Liver (tissue), 9 donors: ENCODE measurements around the gene SNX3. TPM values are rescaled to one million over a fixed set of nuclear protein-coding genes. Genes with fewer than 3 reads are reported as not detected.
A peak's percentile ranks its signal among the peaks of the same experiment; 100 is the strongest.

Source experiments
- DNase-seq: peaks from one replicate; pipeline ENCODE4 v3.0.0-alpha.2; 2017; ENCODE audit warnings: low spot score
- H3K27ac ChIP-seq, 2 donors: one replicate each; pipeline ENCODE4 v1.7.0; 2013; ENCODE audit warnings: inconsistent platforms in 2 of 2, low read length in 2 of 2, control low read depth in 1 of 2, low read depth in 1 of 2, mild to moderate bottlenecking in 1 of 2
- H3K27me3 ChIP-seq, 4 donors: one replicate each; pipeline versions ENCODE4 v1.6.1 to v1.7.0; 2013; ENCODE audit warnings: low read length in 3 of 4, inconsistent platforms in 1 of 4, mild to moderate bottlenecking in 1 of 4, moderate library complexity in 1 of 4; ENCODE audit not compliant: control insufficient read depth in 4 of 4, insufficient read depth in 4 of 4
- H3K36me3 ChIP-seq, 4 donors: one replicate each; pipeline versions ENCODE4 v1.6.1 to v1.7.0; 2013; ENCODE audit warnings: low read length in 3 of 4, mild to moderate bottlenecking in 3 of 4, low read depth in 1 of 4, moderate library complexity in 1 of 4; ENCODE audit not compliant: control insufficient read depth in 4 of 4, insufficient read depth in 3 of 4
- H3K4me1 ChIP-seq, 4 donors: one replicate each; pipeline versions ENCODE4 v1.6.1 to v1.7.0; 2013; ENCODE audit warnings: low read length in 3 of 4, mild to moderate bottlenecking in 3 of 4, moderate library complexity in 1 of 4; ENCODE audit not compliant: control insufficient read depth in 4 of 4, insufficient read depth in 4 of 4
- H3K4me3 ChIP-seq, 3 donors: one replicate each; pipeline versions ENCODE4 v1.6.1 to v1.7.0; 2013; ENCODE audit warnings: low read length in 3 of 3, control low read depth in 1 of 3, low read depth in 1 of 3, mild to moderate bottlenecking in 1 of 3
- H3K9ac ChIP-seq, 2 donors: one replicate each; pipeline ENCODE4 v1.7.0; 2013; ENCODE audit warnings: low read length in 2 of 2, mild to moderate bottlenecking in 2 of 2, moderate library complexity in 2 of 2, control low read depth in 1 of 2, low read depth in 1 of 2
- H3K9me3 ChIP-seq, 4 donors: one replicate each; pipeline versions ENCODE4 v1.6.1 to v1.7.0; 2013; ENCODE audit warnings: low read length in 3 of 4; ENCODE audit not compliant: control insufficient read depth in 4 of 4
- EGR1 ChIP-seq, 2 donors: IDR thresholded peaks; 2 replicates each; pipeline ENCODE4 v1.6.1; 2016 to 2018; ENCODE audit warnings: antibody characterized with exemption in 2 of 2, low read depth in 2 of 2
- FOXA1 ChIP-seq: IDR thresholded peaks from 2 replicates; pipeline ENCODE4 v1.6.1; 2016; ENCODE audit warnings: antibody characterized with exemption
- FOXA2 ChIP-seq: IDR thresholded peaks from 2 replicates; pipeline ENCODE4 v1.6.1; 2016; ENCODE audit warnings: antibody characterized with exemption
- GABPA ChIP-seq, 2 donors: IDR thresholded peaks in 1 of 2; conservative IDR thresholded peaks in 1 of 2; 2 replicates each; pipeline ENCODE4 v1.6.1; 2016; ENCODE audit warnings: antibody characterized with exemption in 2 of 2, mild to moderate bottlenecking in 1 of 2, moderate library complexity in 1 of 2
- HNF4A ChIP-seq, 2 donors: conservative IDR thresholded peaks; 2 replicates each; pipeline ENCODE4 v1.6.1; 2016; ENCODE audit warnings: antibody characterized with exemption in 2 of 2, mild to moderate bottlenecking in 2 of 2
- HNF4G ChIP-seq: IDR thresholded peaks from 2 replicates; pipeline ENCODE4 v1.6.1; 2016; ENCODE audit warnings: antibody characterized with exemption
- JUND ChIP-seq, 2 donors: IDR thresholded peaks; 2 replicates each; pipeline ENCODE4 v1.6.1; 2016; ENCODE audit warnings: antibody characterized with exemption in 2 of 2
- NR2F2 ChIP-seq: IDR thresholded peaks from 2 replicates; pipeline ENCODE4 v1.6.1; 2016; ENCODE audit warnings: antibody characterized with exemption
- RAD21 ChIP-seq, 2 donors: IDR thresholded peaks; 2 replicates each; pipeline ENCODE4 v1.6.1; 2016; ENCODE audit warnings: antibody characterized with exemption in 2 of 2, mild to moderate bottlenecking in 2 of 2
- RXRA ChIP-seq, 2 donors: IDR thresholded peaks; 2 replicates each; pipeline ENCODE4 v1.6.1; 2017 to 2018; ENCODE audit warnings: antibody characterized with exemption in 2 of 2, mild to moderate bottlenecking in 1 of 2
- SP1 ChIP-seq: IDR thresholded peaks from 2 replicates; pipeline ENCODE4 v1.6.1; 2018; ENCODE audit warnings: antibody characterized with exemption, mild to moderate bottlenecking
- TAF1 ChIP-seq: conservative IDR thresholded peaks from 2 replicates; pipeline ENCODE4 v1.6.1; 2016; ENCODE audit warnings: antibody characterized with exemption, mild to moderate bottlenecking
- YY1 ChIP-seq: IDR thresholded peaks from 2 replicates; pipeline ENCODE4 v1.6.1; 2016; ENCODE audit warnings: antibody characterized with exemption, mild to moderate bottlenecking
- WGBS: extraction: QIAGEN DNeasy Blood & Tissue Kit; methylation state at CpG from one replicate; pipeline ENCODE4 v1.1.7; 2013; 5-methylcytosine and 5-hydroxymethylcytosine counted together
- polyA plus RNA-seq, 2 donors: library from polyadenylated mRNA; stranded (reverse) in 1 of 2; unstranded in 1 of 2; fragments of 200-250 nt in 1 of 2; fragments of >200 nt in 1 of 2; fragmentation: Nextera tagmentation in 1 of 2; extraction: Ambion mirVana in 1 of 2; gene quantifications; one replicate each; pipeline versions ENCODE4 v1.2.1 to v1.2.3, GENCODE V29; 2013 to 2015
- total RNA-seq, 2 donors: library from RNA; depleted of rRNA; stranded (reverse); fragments of >200 nt; gene quantifications; one replicate each; pipeline ENCODE4 v1.2.3, GENCODE V29; 2014
- TF ChIP-seq, protein P1 (sequence below): IDR thresholded peaks from 2 replicates; pipeline ENCODE4 v1.6.1; 2016; ENCODE audit warnings: antibody characterized with exemption
- TF ChIP-seq, protein P2 (sequence below): IDR thresholded peaks from 2 replicates; pipeline ENCODE4 v1.6.1; 2016; ENCODE audit warnings: antibody characterized with exemption
- TF ChIP-seq, protein P3 (sequence below): IDR thresholded peaks from 2 replicates; pipeline ENCODE4 v1.6.1; 2016; ENCODE audit warnings: antibody characterized with exemption
- TF ChIP-seq, protein P4 (sequence below): IDR thresholded peaks from 2 replicates; pipeline ENCODE4 v1.6.1; 2016; ENCODE audit warnings: antibody characterized with exemption, mild to moderate bottlenecking
- TF ChIP-seq, protein P5 (sequence below): fragments of 150-350 bp; IDR thresholded peaks from 2 replicates; pipeline ENCODE4 v1.5.1; 2017; ENCODE audit warnings: improper control_type of control experiment, low read depth, low read length; ENCODE audit not compliant: missing input control
- donor health status: healthy.
- donor health status: healthy.
- donor health status: healthy.
- donor health status: healthy.
- donor health status: healthy.

Gene SNX3
- total RNA-seq = 100 to 1,000 TPM in 1 of 2 donors, 10 to 100 TPM in 1; 67.9 to 161 TPM
- 100 to 1,000 TPM in 1 of 2 donors, 10 to 100 TPM in 1; 98.0 to 124 TPM for polyA plus RNA-seq

DNA sequence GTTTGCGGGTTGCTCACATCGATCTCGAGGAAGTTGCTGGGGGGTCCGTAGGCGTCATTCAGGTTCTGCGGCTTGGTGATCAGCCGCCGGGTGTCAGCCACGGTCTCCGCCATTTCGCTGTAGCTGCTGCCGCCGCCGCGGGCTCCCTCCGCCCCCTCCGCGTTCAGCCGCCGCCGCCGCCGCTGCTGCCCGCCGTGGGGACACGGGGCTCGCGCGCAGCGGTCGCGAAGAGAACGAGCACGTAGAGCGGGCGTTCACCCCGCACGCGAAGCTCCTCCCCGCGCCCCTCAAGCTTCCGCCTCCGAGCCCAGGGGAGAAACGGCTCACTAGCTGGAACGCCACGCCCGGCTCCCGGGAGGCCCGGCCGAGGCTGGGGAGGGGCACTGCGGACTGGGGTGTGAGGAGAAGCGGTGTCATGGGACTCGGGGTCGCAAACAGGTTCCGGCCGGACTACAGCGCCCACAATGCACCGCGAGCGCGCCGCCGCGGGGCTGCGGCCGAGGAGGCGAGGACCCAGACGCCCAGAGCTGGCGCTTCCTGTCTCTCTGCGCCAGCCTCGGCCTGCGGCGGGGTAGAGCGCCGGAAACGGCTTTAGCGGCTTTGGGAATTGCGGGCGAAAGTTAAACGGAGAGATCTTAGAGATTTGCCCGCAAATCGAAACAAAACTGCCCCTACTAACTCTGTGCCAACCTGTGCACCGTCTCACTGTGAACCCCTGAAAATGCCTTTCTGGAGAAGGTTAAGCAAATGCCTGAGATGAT is at the start of gene SNX3:
Gene SNX3, minus strand, starts transcription at position 232 of the 761 bp plus-strand sequence. Its CDS starts 119 bp downstream, at position 113.
- TF ChIP-seq, protein P1, sequence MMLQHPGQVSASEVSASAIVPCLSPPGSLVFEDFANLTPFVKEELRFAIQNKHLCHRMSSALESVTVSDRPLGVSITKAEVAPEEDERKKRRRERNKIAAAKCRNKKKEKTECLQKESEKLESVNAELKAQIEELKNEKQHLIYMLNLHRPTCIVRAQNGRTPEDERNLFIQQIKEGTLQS = no peak
- TF ChIP-seq EGR1 (IDR thresholded peaks at IDR 0.05; ENCODE audit: low read depth in 2 of 2) (no peak), YY1 (peak; percentile 73), RXRA (IDR thresholded peaks at IDR 0.05) (peak; percentile 63 to 77), NR2F2 (no peak), TAF1 (peak; percentile 81), FOXA1 (no peak), FOXA2 (no peak), RAD21 (IDR thresholded peaks at IDR 0.05) (peak; percentile 52 to 59), HNF4A (conservative IDR thresholded peaks at IDR 0.05) (peak in 1 of 2 donors; percentile 24), HNF4G (no peak), SP1 (peak; percentile 84), JUND (IDR thresholded peaks at IDR 0.05) (peak in 1 of 2 donors; percentile 53), GABPA (IDR thresholded peaks at IDR 0.05 in 1 of 2, conservative IDR thresholded peaks at IDR 0.05 in 1 of 2) (peak; percentile 40 to 89)
- TF ChIP-seq, protein P2, sequence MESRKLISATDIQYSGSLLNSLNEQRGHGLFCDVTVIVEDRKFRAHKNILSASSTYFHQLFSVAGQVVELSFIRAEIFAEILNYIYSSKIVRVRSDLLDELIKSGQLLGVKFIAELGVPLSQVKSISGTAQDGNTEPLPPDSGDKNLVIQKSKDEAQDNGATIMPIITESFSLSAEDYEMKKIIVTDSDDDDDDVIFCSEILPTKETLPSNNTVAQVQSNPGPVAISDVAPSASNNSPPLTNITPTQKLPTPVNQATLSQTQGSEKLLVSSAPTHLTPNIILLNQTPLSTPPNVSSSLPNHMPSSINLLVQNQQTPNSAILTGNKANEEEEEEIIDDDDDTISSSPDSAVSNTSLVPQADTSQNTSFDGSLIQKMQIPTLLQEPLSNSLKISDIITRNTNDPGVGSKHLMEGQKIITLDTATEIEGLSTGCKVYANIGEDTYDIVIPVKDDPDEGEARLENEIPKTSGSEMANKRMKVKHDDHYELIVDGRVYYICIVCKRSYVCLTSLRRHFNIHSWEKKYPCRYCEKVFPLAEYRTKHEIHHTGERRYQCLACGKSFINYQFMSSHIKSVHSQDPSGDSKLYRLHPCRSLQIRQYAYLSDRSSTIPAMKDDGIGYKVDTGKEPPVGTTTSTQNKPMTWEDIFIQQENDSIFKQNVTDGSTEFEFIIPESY = peak; percentile 34
- TF ChIP-seq, protein P3, sequence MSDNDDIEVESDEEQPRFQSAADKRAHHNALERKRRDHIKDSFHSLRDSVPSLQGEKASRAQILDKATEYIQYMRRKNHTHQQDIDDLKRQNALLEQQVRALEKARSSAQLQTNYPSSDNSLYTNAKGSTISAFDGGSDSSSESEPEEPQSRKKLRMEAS = peak; percentile 34
- TF ChIP-seq, protein P4, sequence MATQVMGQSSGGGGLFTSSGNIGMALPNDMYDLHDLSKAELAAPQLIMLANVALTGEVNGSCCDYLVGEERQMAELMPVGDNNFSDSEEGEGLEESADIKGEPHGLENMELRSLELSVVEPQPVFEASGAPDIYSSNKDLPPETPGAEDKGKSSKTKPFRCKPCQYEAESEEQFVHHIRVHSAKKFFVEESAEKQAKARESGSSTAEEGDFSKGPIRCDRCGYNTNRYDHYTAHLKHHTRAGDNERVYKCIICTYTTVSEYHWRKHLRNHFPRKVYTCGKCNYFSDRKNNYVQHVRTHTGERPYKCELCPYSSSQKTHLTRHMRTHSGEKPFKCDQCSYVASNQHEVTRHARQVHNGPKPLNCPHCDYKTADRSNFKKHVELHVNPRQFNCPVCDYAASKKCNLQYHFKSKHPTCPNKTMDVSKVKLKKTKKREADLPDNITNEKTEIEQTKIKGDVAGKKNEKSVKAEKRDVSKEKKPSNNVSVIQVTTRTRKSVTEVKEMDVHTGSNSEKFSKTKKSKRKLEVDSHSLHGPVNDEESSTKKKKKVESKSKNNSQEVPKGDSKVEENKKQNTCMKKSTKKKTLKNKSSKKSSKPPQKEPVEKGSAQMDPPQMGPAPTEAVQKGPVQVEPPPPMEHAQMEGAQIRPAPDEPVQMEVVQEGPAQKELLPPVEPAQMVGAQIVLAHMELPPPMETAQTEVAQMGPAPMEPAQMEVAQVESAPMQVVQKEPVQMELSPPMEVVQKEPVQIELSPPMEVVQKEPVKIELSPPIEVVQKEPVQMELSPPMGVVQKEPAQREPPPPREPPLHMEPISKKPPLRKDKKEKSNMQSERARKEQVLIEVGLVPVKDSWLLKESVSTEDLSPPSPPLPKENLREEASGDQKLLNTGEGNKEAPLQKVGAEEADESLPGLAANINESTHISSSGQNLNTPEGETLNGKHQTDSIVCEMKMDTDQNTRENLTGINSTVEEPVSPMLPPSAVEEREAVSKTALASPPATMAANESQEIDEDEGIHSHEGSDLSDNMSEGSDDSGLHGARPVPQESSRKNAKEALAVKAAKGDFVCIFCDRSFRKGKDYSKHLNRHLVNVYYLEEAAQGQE = peak; percentile 91
- TF ChIP-seq, protein P5, sequence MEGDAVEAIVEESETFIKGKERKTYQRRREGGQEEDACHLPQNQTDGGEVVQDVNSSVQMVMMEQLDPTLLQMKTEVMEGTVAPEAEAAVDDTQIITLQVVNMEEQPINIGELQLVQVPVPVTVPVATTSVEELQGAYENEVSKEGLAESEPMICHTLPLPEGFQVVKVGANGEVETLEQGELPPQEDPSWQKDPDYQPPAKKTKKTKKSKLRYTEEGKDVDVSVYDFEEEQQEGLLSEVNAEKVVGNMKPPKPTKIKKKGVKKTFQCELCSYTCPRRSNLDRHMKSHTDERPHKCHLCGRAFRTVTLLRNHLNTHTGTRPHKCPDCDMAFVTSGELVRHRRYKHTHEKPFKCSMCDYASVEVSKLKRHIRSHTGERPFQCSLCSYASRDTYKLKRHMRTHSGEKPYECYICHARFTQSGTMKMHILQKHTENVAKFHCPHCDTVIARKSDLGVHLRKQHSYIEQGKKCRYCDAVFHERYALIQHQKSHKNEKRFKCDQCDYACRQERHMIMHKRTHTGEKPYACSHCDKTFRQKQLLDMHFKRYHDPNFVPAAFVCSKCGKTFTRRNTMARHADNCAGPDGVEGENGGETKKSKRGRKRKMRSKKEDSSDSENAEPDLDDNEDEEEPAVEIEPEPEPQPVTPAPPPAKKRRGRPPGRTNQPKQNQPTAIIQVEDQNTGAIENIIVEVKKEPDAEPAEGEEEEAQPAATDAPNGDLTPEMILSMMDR = peak; percentile 11
- no peaks in the 10 kb centered on the region for H3K36me3 ChIP-seq
- peak within 1 kb of the TSS; percentile 99 for H3K27ac ChIP-seq
- H3K4me1 ChIP-seq = peaks cover 2 to 13% (median 7%) of the 10 kb centered on the region in 4 donors
- H3K4me3 ChIP-seq = peak within 1 kb of the TSS; percentile 82 to 95 (median 83)
- H3K9me3 ChIP-seq = no peaks in the 10 kb centered on the region
- WGBS = under 1% methylated on average over 83 of the region's 83 CpGs
- DNase-seq = peak; percentile 96
- H3K9ac ChIP-seq = peak within 1 kb of the TSS; percentile 96 to 100
- H3K27me3 ChIP-seq = no peaks in the 10 kb centered on the region
